ENCODE results near the gene MIP.
A peak's percentile ranks its signal among the peaks of the same experiment; 100 is the strongest.

Gene MIP

GRCh38 chr12:56487448-56488040 is 33.1 kb upstream of the MIP start:
- peak overlapping the region; percentile 84 for H3K27ac ChIP-seq
- TF ChIP-seq, protein P1, sequence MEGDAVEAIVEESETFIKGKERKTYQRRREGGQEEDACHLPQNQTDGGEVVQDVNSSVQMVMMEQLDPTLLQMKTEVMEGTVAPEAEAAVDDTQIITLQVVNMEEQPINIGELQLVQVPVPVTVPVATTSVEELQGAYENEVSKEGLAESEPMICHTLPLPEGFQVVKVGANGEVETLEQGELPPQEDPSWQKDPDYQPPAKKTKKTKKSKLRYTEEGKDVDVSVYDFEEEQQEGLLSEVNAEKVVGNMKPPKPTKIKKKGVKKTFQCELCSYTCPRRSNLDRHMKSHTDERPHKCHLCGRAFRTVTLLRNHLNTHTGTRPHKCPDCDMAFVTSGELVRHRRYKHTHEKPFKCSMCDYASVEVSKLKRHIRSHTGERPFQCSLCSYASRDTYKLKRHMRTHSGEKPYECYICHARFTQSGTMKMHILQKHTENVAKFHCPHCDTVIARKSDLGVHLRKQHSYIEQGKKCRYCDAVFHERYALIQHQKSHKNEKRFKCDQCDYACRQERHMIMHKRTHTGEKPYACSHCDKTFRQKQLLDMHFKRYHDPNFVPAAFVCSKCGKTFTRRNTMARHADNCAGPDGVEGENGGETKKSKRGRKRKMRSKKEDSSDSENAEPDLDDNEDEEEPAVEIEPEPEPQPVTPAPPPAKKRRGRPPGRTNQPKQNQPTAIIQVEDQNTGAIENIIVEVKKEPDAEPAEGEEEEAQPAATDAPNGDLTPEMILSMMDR (conservative IDR thresholded peaks at IDR 0.05), result no peak

DNA sequence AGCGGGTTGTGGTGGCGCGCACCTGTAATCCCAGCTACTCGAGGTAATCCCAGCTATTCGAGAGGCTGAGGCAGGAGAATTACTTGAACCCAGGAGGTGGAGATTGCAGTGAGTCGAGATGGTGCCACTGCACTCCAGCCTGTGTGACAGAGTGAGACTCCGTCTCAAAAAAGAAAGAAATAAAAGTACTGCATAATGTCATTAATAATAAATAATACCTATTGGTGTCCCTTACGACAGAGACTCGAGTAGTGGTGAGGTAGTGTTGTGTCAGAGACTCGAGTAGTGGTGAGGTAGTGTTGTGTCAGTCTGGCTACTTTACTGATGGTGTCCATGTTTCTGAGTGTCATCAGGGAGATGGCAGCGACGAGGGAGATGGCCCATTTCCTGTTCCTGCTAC is 32.2 kb upstream of the MIP start:
- TF ChIP-seq, protein P1 (conservative IDR thresholded peaks at IDR 0.05), result no peak
- peak overlapping the region; percentile 84 for H3K27ac ChIP-seq

GRCh38 chr12:56484566-56484965 is 30.1 kb upstream of the MIP start:
- TF ChIP-seq, protein P1 (conservative IDR thresholded peaks at IDR 0.05), result no peak
- H3K27ac ChIP-seq, result no peak overlapping the region

DNA sequence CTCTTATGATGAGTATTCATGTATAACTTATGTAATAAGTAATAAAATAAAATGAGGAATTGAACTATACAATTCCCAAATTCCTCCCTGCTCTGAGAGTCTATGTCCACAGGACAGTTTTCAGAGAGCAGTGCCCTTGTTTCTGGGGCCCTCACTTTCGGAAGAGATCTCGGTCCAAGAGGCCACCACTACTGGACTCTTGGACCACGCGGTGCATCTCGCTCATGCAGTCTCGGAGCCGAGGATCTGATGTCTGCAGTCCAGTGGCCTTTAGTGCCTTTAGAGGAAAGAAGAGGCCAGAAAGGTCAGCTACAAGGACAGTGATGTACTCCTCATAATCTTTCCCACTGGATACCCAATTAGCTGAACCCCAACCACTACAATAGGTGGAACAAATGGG is 25.2 kb upstream of the MIP start:
- TF ChIP-seq, protein P1 (conservative IDR thresholded peaks at IDR 0.05), result no peak
- H3K27ac ChIP-seq, result no peak overlapping the region

DNA sequence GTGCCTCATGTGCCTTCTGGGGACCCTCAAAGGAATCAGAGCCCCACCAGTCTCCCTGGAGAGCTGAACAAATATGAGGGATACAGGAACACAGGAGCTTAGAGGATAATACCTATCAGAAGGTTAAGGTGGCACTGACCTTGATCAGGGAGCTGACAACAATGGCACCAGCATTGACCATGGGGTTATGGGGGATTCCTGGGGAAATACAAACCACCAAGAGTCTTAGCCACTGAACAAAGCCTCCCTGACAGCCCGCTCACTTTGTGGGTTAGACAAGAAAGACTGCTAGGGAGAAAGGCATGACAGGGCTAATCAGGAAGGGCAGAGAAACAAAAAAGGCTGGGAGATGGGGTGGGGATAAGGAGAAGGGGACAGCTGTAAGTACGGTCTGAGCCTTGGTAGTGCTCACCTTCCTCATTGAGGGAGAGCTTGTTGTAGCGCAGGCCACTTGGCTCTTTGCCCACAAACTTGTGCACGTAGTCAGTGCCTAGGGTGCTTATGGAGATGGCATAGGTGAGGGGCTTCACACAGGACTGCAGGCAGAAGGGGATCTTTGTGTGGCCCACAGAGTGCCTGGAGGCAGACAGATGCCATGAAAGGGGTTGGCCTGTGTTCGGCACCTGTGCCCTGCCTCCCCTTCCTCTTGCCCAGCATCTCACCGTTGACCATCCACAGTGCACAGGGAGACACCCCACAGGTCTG is 23.2 kb upstream of the MIP start:
- H3K27ac ChIP-seq, result no peak overlapping the region
- TF ChIP-seq, protein P1 (conservative IDR thresholded peaks at IDR 0.05), result no peak

GRCh38 chr12:56476972-56477432 is 22.5 kb upstream of the MIP start:
- no peak overlapping the region for H3K27ac ChIP-seq

DNA sequence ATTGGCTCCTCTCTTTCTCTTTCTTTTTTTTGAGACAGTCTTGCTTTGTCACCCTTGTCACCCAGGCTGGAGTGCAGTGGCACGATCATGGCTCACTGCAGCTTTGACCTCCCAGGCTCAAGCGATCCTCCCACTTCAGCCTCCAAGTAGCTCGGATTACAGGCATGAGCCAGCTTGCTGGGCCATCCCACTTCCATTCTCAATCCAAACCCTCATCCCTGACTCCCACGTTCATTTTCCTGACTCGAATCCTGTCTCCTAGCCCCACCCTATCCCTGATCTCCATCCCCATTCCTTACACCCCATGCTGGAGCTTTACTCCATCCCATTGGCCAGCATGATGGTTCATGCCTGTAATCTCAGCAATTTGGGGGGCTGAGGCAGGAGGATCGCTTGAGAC is 21.7 kb upstream of the MIP start:
- TF ChIP-seq, protein P1 (conservative IDR thresholded peaks at IDR 0.05), result no peak
- no peak overlapping the region for H3K27ac ChIP-seq

More at GRCh38 chr12:56476972-56477432, 22.5 kb upstream of the MIP start:
- TF ChIP-seq, protein P1 (conservative IDR thresholded peaks at IDR 0.05), result no peak
